ENCODE results near the gene MEPCE. TPM values are rescaled to one million over a fixed set of nuclear protein-coding genes. Genes with fewer than 3 reads are reported as not detected.

The MEPCE gene
- total and polyA plus RNA-seq, 10 of the 15 experiments (the other 5 are each of a cell fraction or from before 2014, with no cell fraction given) = 8.2 to 48.0 (median 22.1) TPM

GRCh38 chr7:100423315-100423714 is 6.3 kb upstream of the MEPCE start (continued):
- TF ChIP-seq ZNF687 (IDR thresholded peaks at IDR 0.05) (peak; percentile 75), ZNF592 (IDR thresholded peaks at IDR 0.05) (0 out of 2 replicates have a peak, but pooled peaks have one; percentile 3), PAX8 (IDR thresholded peaks at IDR 0.05) (0 out of 2 replicates have a peak, but pooled peaks have one; percentile 26), MTA2 (IDR thresholded peaks at IDR 0.05; ENCODE audit: low read depth) (peak; percentile 50; the same call in 1 of the 2 replicates), SRF (IDR thresholded peaks at IDR 0.05; ENCODE audit: low read depth in 2 of 2, low read length in 2 of 2) (peak in 1 of 2 experiments; percentile 41; a peak in 1 of 4 replicates)

Data from GM12878 (cell line).